ENCODE measurements around the gene APOC3. TPM values are rescaled to one million over a fixed set of nuclear protein-coding genes. Genes with fewer than 3 reads are reported as not detected.
"Not testable (repeated sequence)": the region's sequence is repeated elsewhere in the genome, so short reads cannot be mapped to it uniquely, and the experiment has no call there.

Gene APOC3
- polyA plus RNA-seq, 10 donors: 1.3 to 1.8 TPM; not detected in 8

GRCh38 chr11:116830184-116830912, 641 bp downstream of the APOC3 start:
- no peak for DNase-seq

- no peak for DNase-seq
Observed at GRCh38 chr11:116831790-116832349, 2.2 kb downstream of the APOC3 start.

- DNase-seq: no peak
Observed at GRCh38 chr11:116832350-116833290, 2.9 kb downstream of the APOC3 start.

- DNase-seq: no peak
Observed at GRCh38 chr11:116833491-116833815, 3.7 kb downstream of the APOC3 start.

GRCh38 chr11:116833816-116834534, 4.3 kb downstream of the APOC3 start:
- DNase-seq: no peak

GRCh38 chr11:116834535-116835041, 4.9 kb downstream of the APOC3 start:
- not testable (repeated sequence) for DNase-seq

GRCh38 chr11:116835042-116835772, 5.5 kb downstream of the APOC3 start:
- no peak for DNase-seq

GRCh38 chr11:116835791-116836631, 6.3 kb downstream of the APOC3 start:
- peak; percentile 88 to 95 (median 91) for DNase-seq

GRCh38 chr11:116836632-116836991, 6.9 kb downstream of the APOC3 start:
- no peak for DNase-seq

- DNase-seq: no peak
Observed at GRCh38 chr11:116837231-116838091, 7.8 kb downstream of the APOC3 start, which contains the start of gene APOA1. TSS of gene APOA1 (minus strand) at chr11:116837622. CDS start at chr11:116837387, 235 bp downstream.

- DNase-seq: no peak
Observed at GRCh38 chr11:116838321-116839084, 8.8 kb downstream of the APOC3 start.

- peak in 1 of 3 donors; percentile 39 for DNase-seq
Observed at GRCh38 chr11:116840224-116840745, 10.6 kb downstream of the APOC3 start.

- DNase-seq: no peak
Observed at GRCh38 chr11:116840746-116841296, 11.1 kb downstream of the APOC3 start.

- DNase-seq: no peak
Observed at GRCh38 chr11:116842117-116842516, 12.4 kb downstream of the APOC3 start.

GRCh38 chr11:116842909-116843308, 13.2 kb downstream of the APOC3 start:
- DNase-seq: no peak

GRCh38 chr11:116843661-116844060, 14.0 kb downstream of the APOC3 start:
- DNase-seq: no peak

- DNase-seq: no peak
Observed at GRCh38 chr11:116844722-116845121, 15.0 kb downstream of the APOC3 start.

GRCh38 chr11:116847612-116848011, 17.9 kb downstream of the APOC3 start:
- DNase-seq: no peak

All from muscle of back (tissue), 11 donors.